GM18526 (cell line): ENCODE data around the gene VPS26B.

ENCODE experiments used
- POLR2A ChIP-seq: IDR thresholded peaks from 3 replicates; pipeline ENCODE4 v1.6.1; 2011; ENCODE audit not compliant: insufficient read length; ENCODE audit errors: extremely low read depth

The VPS26B gene

DNA sequence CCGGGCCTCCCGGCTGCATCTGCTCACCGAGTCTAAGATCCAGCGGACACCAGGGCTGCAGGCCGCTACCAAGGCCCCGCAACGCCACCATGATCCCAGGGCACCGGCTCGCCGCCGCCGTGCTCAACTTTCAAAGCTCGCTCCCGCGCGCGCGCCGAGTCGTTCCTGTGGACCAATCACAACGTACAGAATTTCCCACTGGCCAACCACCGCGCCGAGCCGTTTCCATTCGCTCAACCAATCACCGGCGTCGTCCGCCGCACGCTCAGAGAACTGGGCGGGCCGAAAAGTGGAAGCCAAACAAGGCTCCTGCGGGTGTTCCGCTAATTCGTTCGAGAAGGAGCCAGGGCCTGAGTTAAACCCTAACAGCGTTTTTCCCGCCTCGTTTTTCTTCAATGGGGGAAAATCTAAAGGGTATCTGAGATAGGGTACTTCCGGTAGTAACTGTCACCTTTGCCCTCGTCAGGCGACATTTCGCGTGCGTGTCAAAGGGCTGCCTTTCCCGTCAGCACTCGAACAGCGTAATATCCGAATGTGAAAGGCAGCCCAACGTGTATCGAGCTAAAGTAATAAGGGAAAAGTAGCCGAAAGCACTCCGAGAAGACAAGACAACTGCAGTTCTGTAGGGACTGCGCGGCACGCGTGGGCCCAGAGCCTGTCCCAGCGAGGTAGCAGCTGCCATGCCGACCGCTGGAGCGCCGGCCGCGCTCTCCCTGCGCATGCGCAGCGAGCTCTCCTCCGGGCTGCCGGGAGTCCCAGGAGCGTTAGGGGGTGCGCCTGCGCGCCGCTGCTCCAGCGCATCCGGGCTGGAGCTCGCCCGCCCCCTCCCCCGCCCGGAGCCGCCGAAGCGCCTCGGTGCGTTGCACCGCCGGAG is at the start of gene VPS26B, which contains the start of gene NCAPD3:
Gene VPS26B, plus strand, starts transcription at position 836 of the 874 bp plus-strand sequence. CDS start 452 bp downstream, outside the sequence.
Gene NCAPD3, minus strand, starts transcription at position 132 of the 874 bp plus-strand sequence. Its CDS starts 41 bp downstream, at position 91.
- TF ChIP-seq POLR2A, result peak; percentile 93

GRCh38 chr11:134176284-134176683 is 48.2 kb upstream of the VPS26B start:
- no peak for TF ChIP-seq POLR2A

GRCh38 chr11:134178032-134178674 is 46.3 kb upstream of the VPS26B start:
- TF ChIP-seq POLR2A, result no peak

GRCh38 chr11:134181707-134182106 is 42.8 kb upstream of the VPS26B start:
- no peak for TF ChIP-seq POLR2A

DNA sequence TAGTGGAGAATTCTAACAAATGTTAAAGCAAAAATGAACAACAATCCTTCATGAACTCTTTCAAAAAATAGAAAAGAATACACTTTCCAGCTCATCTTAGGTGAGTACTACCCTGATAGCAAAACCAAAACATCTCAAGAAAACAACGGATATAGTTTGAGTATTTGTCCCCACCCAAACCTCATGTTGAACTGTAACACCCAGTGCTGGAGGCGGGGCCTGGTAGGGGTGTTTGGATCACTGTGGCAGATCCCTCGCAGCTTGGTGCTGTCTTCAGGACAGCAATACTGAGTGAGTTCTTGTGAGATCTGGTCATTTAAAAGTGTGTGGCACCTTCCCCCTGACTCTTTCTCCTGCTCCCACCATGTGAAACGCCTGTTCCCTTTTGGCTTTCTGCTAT is 27.7 kb upstream of the VPS26B start:
- no peak for TF ChIP-seq POLR2A

DNA sequence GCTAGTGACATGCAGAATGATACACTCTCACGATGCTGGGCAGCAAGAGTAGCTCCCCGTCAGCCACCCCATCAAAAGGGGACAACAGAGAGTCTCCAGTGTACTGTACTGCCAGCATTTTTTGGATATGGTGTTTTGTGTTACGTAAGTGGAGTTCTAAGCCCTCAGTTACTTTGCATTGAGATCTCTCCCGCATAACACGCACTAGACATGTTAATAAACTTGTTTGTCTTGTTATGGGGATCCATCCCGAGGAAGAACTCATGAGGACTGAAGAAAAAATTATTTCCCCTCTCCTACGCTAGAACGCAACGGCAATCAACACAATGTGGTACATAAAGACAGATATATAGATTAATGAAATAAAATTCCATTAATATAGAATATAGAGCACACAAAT is 24.9 kb upstream of the VPS26B start:
- no peak for TF ChIP-seq POLR2A

DNA sequence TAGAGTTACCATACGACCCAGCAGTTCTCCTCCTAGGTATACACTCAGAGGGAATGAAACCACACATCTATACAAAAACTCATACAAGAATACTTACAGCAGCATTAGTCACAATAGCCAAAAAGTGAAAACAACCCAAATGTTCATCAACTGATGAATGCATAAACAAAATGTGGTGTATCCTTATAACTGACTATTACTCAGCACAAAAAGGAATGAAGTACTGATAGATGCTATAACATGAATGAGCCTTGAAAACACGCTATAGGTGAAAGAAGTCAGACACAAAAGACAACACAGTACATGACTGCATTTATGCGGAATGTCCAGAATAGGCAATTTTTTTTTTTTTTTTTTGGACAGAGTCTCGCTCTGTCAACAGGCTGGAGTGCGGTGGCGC is 23.8 kb upstream of the VPS26B start:
- no peak for TF ChIP-seq POLR2A

DNA sequence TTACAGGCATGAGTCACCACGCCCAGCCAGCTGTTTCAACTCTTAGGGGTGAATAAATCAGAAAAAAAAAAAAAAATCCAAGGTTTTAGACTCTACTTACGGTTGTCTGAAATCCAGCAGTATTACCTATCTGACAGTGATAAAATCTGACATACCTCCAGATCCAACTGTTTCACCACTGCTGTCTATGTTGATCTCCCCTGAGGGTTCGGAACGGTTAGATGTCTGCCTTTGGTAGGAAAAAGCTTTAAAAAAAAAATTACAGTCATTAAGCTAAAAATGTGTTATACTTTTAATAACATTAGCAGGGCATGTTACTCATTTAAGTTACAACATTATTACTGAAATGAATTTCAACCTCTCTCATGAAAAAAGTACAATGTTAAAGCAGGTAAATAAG is 21.8 kb upstream of the VPS26B start:
- TF ChIP-seq POLR2A, result no peak

DNA sequence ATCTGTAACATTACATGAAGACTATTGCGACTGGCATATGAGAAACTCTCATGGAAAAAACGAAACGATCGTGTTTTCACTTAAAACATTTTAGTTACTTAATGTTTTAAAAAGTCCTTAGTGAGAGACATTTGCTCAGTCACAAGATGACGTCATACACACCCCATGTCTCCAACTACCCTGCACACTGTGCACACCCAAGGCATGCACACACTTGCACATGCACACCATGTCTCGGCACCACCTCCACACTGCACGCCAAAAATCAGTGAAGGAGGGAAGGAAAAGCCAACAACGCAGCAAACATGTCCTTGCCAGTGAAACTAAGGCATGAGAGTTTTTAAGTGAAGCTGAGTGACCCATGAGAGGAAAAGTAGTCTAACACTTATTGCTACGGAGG is 18.7 kb upstream of the VPS26B start:
- TF ChIP-seq POLR2A, result no peak

GRCh38 chr11:134206185-134206584 is 18.3 kb upstream of the VPS26B start:
- no peak for TF ChIP-seq POLR2A

DNA sequence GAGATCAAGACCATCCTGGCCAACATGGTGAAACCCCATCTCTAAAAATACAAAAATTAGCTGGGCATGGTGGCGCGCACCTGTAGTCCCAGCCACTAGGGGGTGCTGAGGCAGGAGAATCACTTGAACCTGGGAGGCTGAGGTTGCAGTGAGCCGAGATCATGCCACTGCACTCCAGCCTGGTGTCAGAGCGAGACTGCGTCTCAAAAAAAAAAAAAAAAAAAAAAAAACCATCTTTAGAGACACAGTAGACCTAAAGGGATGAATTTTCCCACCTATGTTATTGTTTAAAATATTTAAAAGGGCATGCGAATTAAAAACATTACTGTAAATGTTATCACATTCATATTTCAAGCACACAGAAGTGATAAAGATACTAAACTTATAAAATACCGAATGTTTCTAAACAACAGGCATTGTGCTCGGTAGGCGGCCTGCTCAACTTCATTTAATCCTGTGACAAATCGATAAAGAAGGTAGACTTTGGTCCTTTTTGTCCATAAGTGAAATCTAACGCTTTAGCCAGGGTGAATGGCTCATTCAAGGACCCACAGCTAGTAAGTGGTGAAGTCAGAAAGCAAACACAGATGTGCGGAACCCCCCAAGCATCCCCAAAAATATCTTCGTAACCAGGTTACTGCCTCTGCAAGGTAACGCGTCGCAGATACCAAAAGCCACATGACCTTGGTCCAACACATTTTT is 16.8 kb upstream of the VPS26B start:
- no peak for TF ChIP-seq POLR2A

DNA sequence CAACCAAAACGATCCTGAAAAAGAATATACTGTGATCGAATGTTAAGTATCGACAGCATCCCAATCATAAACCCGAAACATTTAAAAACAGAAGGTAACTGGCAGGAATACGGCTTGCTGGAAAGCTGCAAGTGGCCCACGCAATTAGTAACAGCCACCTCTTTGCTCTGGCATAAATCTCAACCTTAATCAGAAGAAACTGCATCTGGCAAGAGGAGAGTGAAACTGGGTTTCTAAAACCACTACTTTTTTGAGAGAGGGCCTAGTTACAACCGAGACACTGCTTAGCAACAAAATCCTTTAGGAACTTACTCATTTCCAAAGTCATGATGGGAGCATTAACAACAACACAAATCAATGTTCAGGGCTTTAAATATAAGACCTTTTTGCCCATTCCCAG is 8.6 kb upstream of the VPS26B start:
- TF ChIP-seq POLR2A, result no peak

DNA sequence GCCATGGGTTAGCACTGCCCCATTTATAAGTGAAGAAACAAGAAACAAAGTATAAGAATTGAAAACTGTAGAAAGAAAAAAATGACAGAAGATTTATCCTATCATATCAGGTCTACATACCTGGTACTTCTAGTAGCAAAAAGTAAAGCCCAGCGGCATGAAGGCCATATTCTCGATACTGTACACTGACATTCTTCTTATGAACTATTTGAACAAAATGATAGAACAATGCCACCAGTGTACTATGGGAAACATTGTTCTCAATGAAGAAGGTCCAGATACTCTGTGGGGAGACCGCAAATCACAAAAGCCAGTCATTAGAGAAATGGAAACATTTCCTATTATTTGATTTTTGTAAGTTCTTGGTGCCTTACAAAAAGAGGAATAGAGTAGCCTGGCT is 7.7 kb upstream of the VPS26B start:
- TF ChIP-seq POLR2A, result no peak

DNA sequence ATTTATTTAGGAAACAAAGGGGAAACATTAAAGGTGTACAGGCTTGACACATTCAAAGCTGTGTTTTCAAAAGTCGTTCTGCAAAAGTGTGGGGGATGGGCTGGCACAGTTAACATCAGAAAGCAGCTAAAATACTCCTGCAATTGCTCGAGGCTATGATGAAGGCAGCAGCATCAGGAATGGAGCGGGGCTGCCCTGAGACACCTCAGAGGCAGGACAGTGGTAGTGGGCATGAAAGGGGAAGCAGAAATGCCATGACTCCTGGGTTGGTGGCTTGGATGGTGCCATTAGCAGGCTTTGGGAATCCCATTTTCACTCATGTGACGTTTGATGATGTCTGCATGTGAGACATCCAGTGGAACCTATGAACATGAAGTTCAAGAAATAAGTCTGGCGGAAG is 1.4 kb upstream of the VPS26B start:
- TF ChIP-seq POLR2A, result no peak

DNA sequence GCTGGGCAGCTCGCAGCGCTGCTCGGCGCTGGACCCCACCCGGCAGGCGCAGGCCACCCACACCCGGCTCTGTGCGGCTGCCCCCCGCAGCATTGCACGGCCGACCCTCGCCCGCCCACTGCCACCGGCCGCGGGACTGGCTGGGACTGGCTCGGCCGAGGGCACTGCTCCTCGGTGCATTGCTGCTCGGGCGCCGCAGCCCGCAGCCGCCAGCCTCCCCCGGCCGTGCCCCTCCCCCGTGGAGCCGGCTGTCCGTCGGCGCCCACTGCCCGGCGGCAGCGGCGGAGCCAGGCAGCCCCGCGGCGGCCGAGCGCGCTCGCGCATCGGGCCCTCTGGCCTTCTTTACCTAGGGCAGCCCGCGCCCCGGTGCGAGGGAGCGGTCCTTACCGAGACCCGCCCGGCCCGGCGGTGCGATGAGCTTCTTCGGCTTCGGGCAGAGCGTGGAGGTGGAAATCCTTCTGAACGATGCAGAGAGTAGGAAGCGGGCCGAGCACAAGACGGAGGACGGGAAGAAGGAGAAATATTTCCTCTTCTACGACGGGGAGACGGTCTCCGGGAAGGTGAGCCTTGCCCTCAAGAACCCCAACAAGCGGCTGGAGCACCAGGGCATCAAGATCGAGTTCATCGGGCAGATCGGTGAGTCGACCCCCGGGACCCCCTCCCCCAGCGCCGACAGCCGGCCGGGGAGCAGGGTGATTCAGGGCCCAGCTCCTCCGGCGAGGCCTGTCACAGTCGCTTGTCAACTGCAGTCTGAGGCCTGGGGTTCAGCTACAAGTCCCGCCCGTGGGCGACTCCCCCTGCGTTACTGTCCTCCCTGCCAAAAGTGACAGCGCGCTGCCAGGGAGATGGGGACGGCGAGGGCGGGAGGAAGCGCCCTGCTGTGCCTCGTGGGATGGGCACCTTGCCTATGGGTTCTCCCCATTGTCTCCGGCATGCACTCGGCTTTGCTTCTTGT is 516 bp downstream of the VPS26B start:
- TF ChIP-seq POLR2A, result peak; percentile 62

- no peak for TF ChIP-seq POLR2A
Observed at GRCh38 chr11:134226806-134227325, 2.4 kb downstream of the VPS26B start.
